ENCODE measurements around the gene AFF1.

GRCh38 chr4:87045234-87045558, 110.4 kb downstream of the AFF1 start:
- TF ChIP-seq CTCF (conservative IDR thresholded peaks at IDR 0.05 in 1 of 2, IDR thresholded peaks at IDR 0.05 in 1 of 2; ENCODE audit: low read depth in 1 of 2, low read length in 2 of 2) = no peak
- no peak for TF ChIP-seq EZH2 (IDR thresholded peaks at IDR 0.05; ENCODE audit: low read length, missing control alignments)
